HFFc6 (cell line): ENCODE results near the gene ABCD3. TPM values are rescaled to one million over a fixed set of nuclear protein-coding genes. Genes with fewer than 3 reads are reported as not detected.
"Not testable (repeated sequence)": the region's sequence is repeated elsewhere in the genome, so short reads cannot be mapped to it uniquely, and the experiment has no call there.

Source experiments
- DNase-seq: peaks from one replicate; pipeline ENCODE4 v3.0.0-alpha.2; 2018
- H3K27ac Mint-ChIP-seq: 2 replicates; pipeline ENCODE4 v1.8.0; 2020; ENCODE audit warnings: mild to moderate bottlenecking, mixed read lengths
- H3K27me3 Mint-ChIP-seq: 2 replicates; pipeline ENCODE4 v1.8.0; 2021; ENCODE audit warnings: mild to moderate bottlenecking, moderate library complexity, mixed read lengths; ENCODE audit not compliant: insufficient read depth
- H3K36me3 Mint-ChIP-seq: 2 replicates; pipeline ENCODE4 v1.8.0; 2021; ENCODE audit warnings: low read depth, mixed read lengths
- H3K4me1 Mint-ChIP-seq: 2 replicates; pipeline ENCODE4 v1.8.0; 2020; ENCODE audit warnings: low read depth, mixed read lengths
- H3K4me3 Mint-ChIP-seq: 2 replicates; pipeline ENCODE4 v1.8.0; 2020; ENCODE audit warnings: mild to moderate bottlenecking, moderate library complexity, mixed read lengths
- H3K9me3 Mint-ChIP-seq: 2 replicates; pipeline ENCODE4 v1.8.0; 2020; ENCODE audit warnings: mild to moderate bottlenecking, mixed read lengths
- CTCF ChIP-seq: fragments of 200-600 bp; sonication (generic); IDR thresholded peaks from 2 replicates; pipeline ENCODE4 v1.5.0; 2021; ENCODE audit warnings: antibody characterized with exemption, mild to moderate bottlenecking
- long read RNA-seq: library from polyadenylated mRNA; unstranded; transcript quantifications from one replicate; pipeline ENCODE4 v2.0.0, GENCODE V29; 2019
- total RNA-seq, 6 experiments: library from RNA; stranded (reverse); fragmentation: NEBNext Ultra II Directional; extraction: Animal tissue kit (Norgen Biotek cat#: 25700); gene quantifications; 2 replicates in 1 of 6; 3 replicates in 5 of 6; pipeline ENCODE4 v1.2.3, GENCODE V29; 2021

ABCD3 gene
- total RNA-seq: 10 to 100 TPM; 43.2 to 49.0 (median 46.3) TPM
- long read RNA-seq, transcript ABCD3-202 (23 exons, 3,538 nt): major isoform, 21 of 43 reads
- long read RNA-seq, partial matches to known transcripts: 16 of 43 reads
- long read RNA-seq, other reads (novel, unspliced or antisense): 3 of 43 reads

- TF ChIP-seq CTCF: no peak; the same call in 1 of the 2 replicates
- H3K4me1 Mint-ChIP-seq: peaks cover 43% of the 10 kb centered on the region
- no peaks in the 10 kb centered on the region for H3K9me3 Mint-ChIP-seq
- no peaks in the 10 kb centered on the region; the same call in 1 of the 2 replicates for H3K27me3 Mint-ChIP-seq
- peak; percentile 96 for DNase-seq
- peak within 1 kb of the TSS; percentile 80 for H3K27ac Mint-ChIP-seq
- no peak within 1 kb of the TSS; the same call in 1 of the 2 replicates for H3K4me3 Mint-ChIP-seq
- no peaks in the 10 kb centered on the region for H3K36me3 Mint-ChIP-seq
Observed at GRCh38 chr1:94417978-94418663, at the start of gene ABCD3. ABCD3 (plus strand) TSS chr1:94418389; CDS start chr1:94418479, 90 bp downstream.

GRCh38 chr1:94372771-94373170 is 45.4 kb upstream of the ABCD3 start:
- H3K9me3 Mint-ChIP-seq, H3K4me3 Mint-ChIP-seq, DNase-seq, H3K27ac Mint-ChIP-seq, H3K36me3 Mint-ChIP-seq: not testable (repeated sequence)
- H3K4me1 Mint-ChIP-seq: peaks cover 15% of the 10 kb centered on the region
- peaks cover 26% of the 10 kb centered on the region for H3K27me3 Mint-ChIP-seq

GRCh38 chr1:94373311-94373710 is 44.9 kb upstream of the ABCD3 start:
- not testable (repeated sequence) for H3K27ac Mint-ChIP-seq, H3K36me3 Mint-ChIP-seq, DNase-seq, H3K9me3 Mint-ChIP-seq, H3K4me3 Mint-ChIP-seq
- Mint-ChIP-seq H3K4me1 (peaks cover 15% of the 10 kb centered on the region), H3K27me3 (peaks cover 23% of the 10 kb centered on the region)

GRCh38 chr1:94375666-94376065 is 42.5 kb upstream of the ABCD3 start:
- H3K9me3 Mint-ChIP-seq, H3K4me3 Mint-ChIP-seq, H3K27ac Mint-ChIP-seq: not testable (repeated sequence)
- peaks cover 11% of the 10 kb centered on the region; the same call in 1 of the 2 replicates for H3K36me3 Mint-ChIP-seq
- peaks cover 15% of the 10 kb centered on the region for H3K4me1 Mint-ChIP-seq
- DNase-seq: peak; percentile 52
- H3K27me3 Mint-ChIP-seq: peaks cover 23% of the 10 kb centered on the region

- peaks cover 11% of the 10 kb centered on the region; the same call in 1 of the 2 replicates for H3K36me3 Mint-ChIP-seq
- not testable (repeated sequence) for H3K9me3 Mint-ChIP-seq, H3K27ac Mint-ChIP-seq, H3K4me3 Mint-ChIP-seq, DNase-seq
- peaks cover 15% of the 10 kb centered on the region for H3K4me1 Mint-ChIP-seq
- peaks cover 25% of the 10 kb centered on the region for H3K27me3 Mint-ChIP-seq
Observed at GRCh38 chr1:94378493-94378892, 39.7 kb upstream of the ABCD3 start.

GRCh38 chr1:94379615-94380014 is 38.6 kb upstream of the ABCD3 start:
- no peak overlapping the region for H3K27ac Mint-ChIP-seq
- no peak for TF ChIP-seq CTCF
- H3K4me3 Mint-ChIP-seq: no peak overlapping the region
- peaks cover 23% of the 10 kb centered on the region for H3K27me3 Mint-ChIP-seq
- H3K4me1 Mint-ChIP-seq: peaks cover 20% of the 10 kb centered on the region
- H3K9me3 Mint-ChIP-seq: no peaks in the 10 kb centered on the region
- no peak for DNase-seq
- peaks cover 11% of the 10 kb centered on the region; the same call in 1 of the 2 replicates for H3K36me3 Mint-ChIP-seq

GRCh38 chr1:94382201-94382600 is 36.0 kb upstream of the ABCD3 start:
- Mint-ChIP-seq H3K4me3 (no peak overlapping the region), H3K4me1 (peaks cover 5% of the 10 kb centered on the region; the same call in 1 of the 2 replicates), H3K27me3 (peaks cover 27% of the 10 kb centered on the region), H3K27ac (no peak overlapping the region), H3K36me3 (peaks cover 11% of the 10 kb centered on the region; the same call in 1 of the 2 replicates), H3K9me3 (no peaks in the 10 kb centered on the region)
- no peak for DNase-seq
- no peak for TF ChIP-seq CTCF
